ENCODE results near the gene TMEM30B. TPM values are rescaled to one million over a fixed set of nuclear protein-coding genes. Genes with fewer than 3 reads are reported as not detected.

The TMEM30B gene
- polyA plus RNA-seq, 1 of the 3 experiments (the other 2 are of a cell fraction), result 0.15 TPM

DNA sequence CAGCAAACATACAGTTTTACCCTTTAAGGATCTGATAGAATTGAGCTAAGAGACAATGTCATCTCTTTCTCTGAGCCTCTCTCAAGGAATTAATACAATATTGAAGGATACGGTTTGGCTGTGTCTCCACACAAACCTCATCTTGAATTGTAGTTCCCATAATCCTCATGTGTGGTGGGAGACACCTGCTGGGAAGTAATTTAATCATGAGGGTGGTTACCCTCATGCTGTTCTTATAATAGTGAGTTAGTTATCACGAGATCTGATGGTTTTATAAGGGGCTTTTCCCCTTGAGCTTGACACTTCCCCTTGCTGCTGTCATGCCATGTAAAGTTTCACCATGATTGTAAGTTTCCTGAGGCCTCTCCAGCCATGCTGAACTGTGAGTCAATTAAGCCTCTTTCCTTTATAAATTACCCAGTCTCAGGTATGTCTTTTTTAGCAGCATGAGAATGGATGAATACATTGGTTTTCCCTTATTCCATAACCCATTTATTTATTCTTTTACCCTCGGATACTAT, 47.6 kb downstream of the TMEM30B start (continued):
- TF ChIP-seq ZBTB33 (IDR thresholded peaks at IDR 0.05; ENCODE audit: borderline replicate concordance, low read depth), result no peak
- TF ChIP-seq EZH2phosphoT487 (IDR thresholded peaks at IDR 0.05; ENCODE audit: borderline replicate concordance, low read depth), result no peak
- TF ChIP-seq RFX5 (IDR thresholded peaks at IDR 0.05; ENCODE audit: low read length), result no peak

DNA sequence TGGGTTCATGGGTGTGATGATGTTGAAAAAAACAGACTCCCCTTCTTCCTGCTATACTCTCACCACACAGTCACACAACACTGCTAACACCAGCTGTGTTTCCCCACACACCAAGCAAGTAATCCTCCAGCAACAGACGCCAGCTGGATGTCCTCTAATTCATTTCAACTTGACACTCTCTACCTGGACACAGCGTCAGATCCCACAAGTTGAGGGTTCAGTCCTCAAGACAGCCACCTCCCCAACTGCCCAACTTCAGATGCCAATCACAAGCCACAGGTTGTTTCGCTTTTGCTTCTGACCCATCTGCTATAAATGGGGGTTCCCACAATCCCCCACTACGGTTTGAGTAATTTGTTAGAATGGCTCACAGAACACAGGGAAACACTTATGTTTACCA, 49.3 kb downstream of the TMEM30B start:
- no peak overlapping the region for H3K4me3 ChIP-seq (ENCODE audit: low read depth in 2 of 2, low read length in 1 of 2)
- no peak overlapping the region for H3K9ac ChIP-seq
- no peaks in the 10 kb centered on the region for H3K9me3 ChIP-seq
- 94% methylated on average over 4 of the region's 4 CpGs for WGBS (ENCODE audit: low lambda C conversion rate)
- ChIA-PET CTCF (no interaction called here), POLR2A (no interaction called here)
- no peak overlapping the region for H2AFZ ChIP-seq (ENCODE audit: low read depth)
- DNase-seq, result no peak
- no peak overlapping the region for H3K4me2 ChIP-seq
- no peaks in the 10 kb centered on the region for H3F3A ChIP-seq (replicated peaks; ENCODE audit: insufficient read depth)
- no peak overlapping the region for H3K27ac ChIP-seq (ENCODE audit: low read depth in 2 of 2, low read length in 1 of 2)
- no peaks in the 10 kb centered on the region; a peak in 1 of 4 replicates for H3K4me1 ChIP-seq (ENCODE audit: control insufficient read depth in 1 of 2, insufficient read depth in 2 of 2, low read depth in 1 of 2, low read length in 1 of 2)
- H3K36me3 ChIP-seq (replicated peaks in 1 of 2; ENCODE audit: control insufficient read depth in 1 of 2, insufficient read depth in 2 of 2, low read length in 1 of 2), result no peaks in the 10 kb centered on the region
- no peaks in the 10 kb centered on the region for H3K27me3 ChIP-seq (ENCODE audit: insufficient read depth)
- no peak for TF ChIP-seq NRF1 (IDR thresholded peaks at IDR 0.05; ENCODE audit: low read depth, low read length)
- TF ChIP-seq, protein P1, sequence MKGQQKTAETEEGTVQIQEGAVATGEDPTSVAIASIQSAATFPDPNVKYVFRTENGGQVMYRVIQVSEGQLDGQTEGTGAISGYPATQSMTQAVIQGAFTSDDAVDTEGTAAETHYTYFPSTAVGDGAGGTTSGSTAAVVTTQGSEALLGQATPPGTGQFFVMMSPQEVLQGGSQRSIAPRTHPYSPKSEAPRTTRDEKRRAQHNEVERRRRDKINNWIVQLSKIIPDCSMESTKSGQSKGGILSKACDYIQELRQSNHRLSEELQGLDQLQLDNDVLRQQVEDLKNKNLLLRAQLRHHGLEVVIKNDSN (IDR thresholded peaks at IDR 0.05; ENCODE audit: borderline replicate concordance, low read depth), result no peak
- no peak for TF ChIP-seq SMC3 (IDR thresholded peaks at IDR 0.05; ENCODE audit: low read depth, low read length)
- TF ChIP-seq, protein P2, sequence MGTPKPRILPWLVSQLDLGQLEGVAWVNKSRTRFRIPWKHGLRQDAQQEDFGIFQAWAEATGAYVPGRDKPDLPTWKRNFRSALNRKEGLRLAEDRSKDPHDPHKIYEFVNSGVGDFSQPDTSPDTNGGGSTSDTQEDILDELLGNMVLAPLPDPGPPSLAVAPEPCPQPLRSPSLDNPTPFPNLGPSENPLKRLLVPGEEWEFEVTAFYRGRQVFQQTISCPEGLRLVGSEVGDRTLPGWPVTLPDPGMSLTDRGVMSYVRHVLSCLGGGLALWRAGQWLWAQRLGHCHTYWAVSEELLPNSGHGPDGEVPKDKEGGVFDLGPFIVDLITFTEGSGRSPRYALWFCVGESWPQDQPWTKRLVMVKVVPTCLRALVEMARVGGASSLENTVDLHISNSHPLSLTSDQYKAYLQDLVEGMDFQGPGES (IDR thresholded peaks at IDR 0.05; ENCODE audit: low read depth, low read length), result no peak
- TF ChIP-seq ELF1 (IDR thresholded peaks at IDR 0.05), result no peak
- TF ChIP-seq, protein P3, sequence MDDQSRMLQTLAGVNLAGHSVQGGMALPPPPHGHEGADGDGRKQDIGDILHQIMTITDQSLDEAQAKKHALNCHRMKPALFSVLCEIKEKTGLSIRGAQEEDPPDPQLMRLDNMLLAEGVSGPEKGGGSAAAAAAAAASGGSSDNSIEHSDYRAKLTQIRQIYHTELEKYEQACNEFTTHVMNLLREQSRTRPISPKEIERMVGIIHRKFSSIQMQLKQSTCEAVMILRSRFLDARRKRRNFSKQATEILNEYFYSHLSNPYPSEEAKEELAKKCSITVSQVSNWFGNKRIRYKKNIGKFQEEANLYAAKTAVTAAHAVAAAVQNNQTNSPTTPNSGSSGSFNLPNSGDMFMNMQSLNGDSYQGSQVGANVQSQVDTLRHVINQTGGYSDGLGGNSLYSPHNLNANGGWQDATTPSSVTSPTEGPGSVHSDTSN (IDR thresholded peaks at IDR 0.05), result no peak
- no peak for TF ChIP-seq FOXM1 (IDR thresholded peaks at IDR 0.05; ENCODE audit: low read depth)
- no peak for TF ChIP-seq RFX5 (IDR thresholded peaks at IDR 0.05; ENCODE audit: low read length)
- TF ChIP-seq MXI1 (IDR thresholded peaks at IDR 0.05; ENCODE audit: low read depth, low read length), result no peak
- no peak for TF ChIP-seq NFIC (IDR thresholded peaks at IDR 0.05; ENCODE audit: borderline replicate concordance)
- TF ChIP-seq RCOR1 (IDR thresholded peaks at IDR 0.05; ENCODE audit: low read length), result no peak
- no peak for TF ChIP-seq FOXJ3 (CRISPR knock-in tag; IDR thresholded peaks at IDR 0.05)
- no peak for TF ChIP-seq JUND (IDR thresholded peaks at IDR 0.05)
- TF ChIP-seq ZBTB33 (IDR thresholded peaks at IDR 0.05; ENCODE audit: borderline replicate concordance, low read depth), result no peak
- TF ChIP-seq MEF2A (IDR thresholded peaks at IDR 0.05; ENCODE audit: borderline replicate concordance, low read depth), result no peak
- no peak for TF ChIP-seq TAF1 (IDR thresholded peaks at IDR 0.05; ENCODE audit: borderline replicate concordance, low read depth, low read length)
- H4K20me1 ChIP-seq (ENCODE audit: insufficient read depth), result no peaks in the 10 kb centered on the region
- H3K79me2 ChIP-seq (ENCODE audit: insufficient read depth), result no peaks in the 10 kb centered on the region
- no peaks in the 10 kb centered on the region for H3K9me2 ChIP-seq

Measured in SK-N-SH (cell line).